Hematopoietic multipotent progenitor cell treated with erythropoietin and hydrocortisone succinate and interleukin-3 and kit ligand, for 15 days (in vitro differentiated cells): ENCODE data around the gene ZNF521.
"Not testable (repeated sequence)": the region's sequence is repeated elsewhere in the genome, so short reads cannot be mapped to it uniquely, and the experiment has no call there.

Experiments used
- DNase-seq: peaks from one replicate; pipeline ENCODE4 v3.0.0-alpha.2; 2015; ENCODE audit warnings: low spot score

The ZNF521 gene

DNA sequence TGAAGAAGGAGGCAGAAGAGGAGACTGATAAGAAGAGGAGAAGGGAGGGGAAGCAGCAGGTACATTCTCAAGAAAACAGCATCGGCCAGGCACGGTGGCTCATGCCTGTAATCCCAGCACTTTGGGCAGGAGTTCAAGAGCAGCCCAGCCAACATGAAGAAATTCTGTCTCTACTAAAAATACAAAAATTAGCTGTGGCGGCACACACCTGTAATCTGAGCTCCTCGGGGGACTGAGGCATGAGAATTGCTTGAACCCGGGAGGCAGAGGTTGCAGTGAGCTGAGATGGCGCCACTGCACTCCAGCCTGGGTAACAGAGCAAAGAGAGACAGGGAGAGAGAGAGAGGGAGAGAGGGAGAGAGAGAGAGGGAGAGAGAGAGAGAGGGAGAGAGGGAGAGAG lies 318.8 kb downstream of the ZNF521 start:
- not testable (repeated sequence) for DNase-seq

GRCh38 chr18:25029802-25030201 lies 322.2 kb downstream of the ZNF521 start:
- no peak for DNase-seq

DNA sequence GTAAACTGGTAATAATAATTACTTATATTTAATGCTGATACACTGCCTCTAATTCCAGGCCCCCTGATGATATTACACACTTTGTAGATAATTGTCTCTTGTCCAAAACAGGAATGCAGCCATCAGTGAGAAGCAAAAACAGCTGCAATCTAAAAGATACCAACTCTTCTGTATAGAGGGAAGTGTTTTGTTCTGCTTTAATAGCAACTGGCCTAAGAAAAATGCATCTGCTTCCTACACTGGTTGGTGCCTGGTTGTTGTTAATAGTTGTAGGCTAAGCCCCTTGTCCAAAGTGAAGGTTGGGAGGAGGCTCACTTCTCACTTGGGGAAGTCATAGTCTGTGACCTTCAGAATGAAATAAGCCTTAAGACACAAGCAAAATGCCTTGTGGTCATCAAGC lies 332.0 kb downstream of the ZNF521 start:
- no peak for DNase-seq

- DNase-seq, result no peak
Measured at GRCh38 chr18:25019086-25019860, 332.7 kb downstream of the ZNF521 start.

DNA sequence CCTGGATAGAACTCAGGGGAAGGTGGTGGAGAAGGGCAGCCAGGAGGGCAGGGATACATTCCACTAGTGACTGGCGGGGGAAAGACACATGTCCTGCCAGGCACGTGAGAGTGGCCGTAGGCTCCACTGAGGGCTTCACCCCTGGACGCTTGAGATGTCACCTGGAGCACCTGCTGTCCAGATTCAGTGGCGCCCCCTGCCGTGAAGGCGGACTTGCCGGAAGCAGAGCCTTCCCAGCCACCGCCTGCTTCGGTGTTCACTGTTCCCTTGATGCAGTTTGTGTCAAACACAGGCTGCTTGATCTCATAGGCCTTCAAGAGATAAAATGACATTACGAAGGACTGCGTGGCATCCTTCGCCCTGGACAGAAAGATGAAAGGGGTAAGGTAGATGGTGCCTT lies 335.3 kb downstream of the ZNF521 start:
- DNase-seq, result no peak

GRCh38 chr18:25016181-25016580 lies 335.8 kb downstream of the ZNF521 start:
- no peak for DNase-seq
